GM18505 (cell line): ENCODE measurements around the gene NKIRAS2.

Experiments used
- ATAC-seq: cut with Tn5 transposase; IDR thresholded peaks from one replicate; pipeline ENCODE4 v1.9.1; 2021; ENCODE audit not compliant: unreplicated experiment
- POLR2A ChIP-seq: IDR thresholded peaks from 4 replicates; pipeline ENCODE4 v1.6.1; 2011; ENCODE audit warnings: borderline replicate concordance; ENCODE audit not compliant: insufficient read depth, insufficient read length; ENCODE audit errors: extremely low read depth

The NKIRAS2 gene

GRCh38 chr17:41984454-41984853 lies 35.4 kb upstream of the NKIRAS2 start:
- no peak for ATAC-seq
- TF ChIP-seq POLR2A: no peak

- TF ChIP-seq POLR2A: no peak
- no peak for ATAC-seq
Measured at GRCh38 chr17:41985919-41986318, 34.0 kb upstream of the NKIRAS2 start.

GRCh38 chr17:41986634-41987033 lies 33.3 kb upstream of the NKIRAS2 start:
- no peak for ATAC-seq
- no peak for TF ChIP-seq POLR2A

- no peak for ATAC-seq
- no peak for TF ChIP-seq POLR2A
Measured at GRCh38 chr17:41987642-41988041, 32.2 kb upstream of the NKIRAS2 start.

GRCh38 chr17:41988418-41988817 lies 31.5 kb upstream of the NKIRAS2 start:
- no peak for TF ChIP-seq POLR2A
- ATAC-seq: no peak

GRCh38 chr17:41989702-41990419 lies 30.0 kb upstream of the NKIRAS2 start:
- TF ChIP-seq POLR2A: no peak
- no peak for ATAC-seq

GRCh38 chr17:41992576-41992975 lies 27.3 kb upstream of the NKIRAS2 start:
- no peak for ATAC-seq
- TF ChIP-seq POLR2A: no peak

- no peak for TF ChIP-seq POLR2A
- ATAC-seq: no peak
Measured at GRCh38 chr17:41996855-41997164, 23.1 kb upstream of the NKIRAS2 start.

GRCh38 chr17:41998497-41998896 lies 21.4 kb upstream of the NKIRAS2 start:
- no peak for ATAC-seq
- no peak for TF ChIP-seq POLR2A

GRCh38 chr17:42000413-42001133 lies 19.3 kb upstream of the NKIRAS2 start:
- no peak for ATAC-seq
- TF ChIP-seq POLR2A: no peak

GRCh38 chr17:42001729-42002128 lies 18.2 kb upstream of the NKIRAS2 start:
- no peak for TF ChIP-seq POLR2A
- no peak for ATAC-seq

GRCh38 chr17:42002175-42002791 lies 17.6 kb upstream of the NKIRAS2 start:
- TF ChIP-seq POLR2A: no peak
- no peak for ATAC-seq

GRCh38 chr17:42002792-42003301 lies 17.0 kb upstream of the NKIRAS2 start:
- no peak for ATAC-seq
- no peak for TF ChIP-seq POLR2A

GRCh38 chr17:42005166-42005565 lies 14.7 kb upstream of the NKIRAS2 start:
- TF ChIP-seq POLR2A: no peak
- ATAC-seq: no peak
